ENCODE data around the gene TNPO3.

- TF ChIP-seq, protein P1, sequence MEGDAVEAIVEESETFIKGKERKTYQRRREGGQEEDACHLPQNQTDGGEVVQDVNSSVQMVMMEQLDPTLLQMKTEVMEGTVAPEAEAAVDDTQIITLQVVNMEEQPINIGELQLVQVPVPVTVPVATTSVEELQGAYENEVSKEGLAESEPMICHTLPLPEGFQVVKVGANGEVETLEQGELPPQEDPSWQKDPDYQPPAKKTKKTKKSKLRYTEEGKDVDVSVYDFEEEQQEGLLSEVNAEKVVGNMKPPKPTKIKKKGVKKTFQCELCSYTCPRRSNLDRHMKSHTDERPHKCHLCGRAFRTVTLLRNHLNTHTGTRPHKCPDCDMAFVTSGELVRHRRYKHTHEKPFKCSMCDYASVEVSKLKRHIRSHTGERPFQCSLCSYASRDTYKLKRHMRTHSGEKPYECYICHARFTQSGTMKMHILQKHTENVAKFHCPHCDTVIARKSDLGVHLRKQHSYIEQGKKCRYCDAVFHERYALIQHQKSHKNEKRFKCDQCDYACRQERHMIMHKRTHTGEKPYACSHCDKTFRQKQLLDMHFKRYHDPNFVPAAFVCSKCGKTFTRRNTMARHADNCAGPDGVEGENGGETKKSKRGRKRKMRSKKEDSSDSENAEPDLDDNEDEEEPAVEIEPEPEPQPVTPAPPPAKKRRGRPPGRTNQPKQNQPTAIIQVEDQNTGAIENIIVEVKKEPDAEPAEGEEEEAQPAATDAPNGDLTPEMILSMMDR (IDR thresholded peaks at IDR 0.05) = no peak
- TF ChIP-seq, protein P2, sequence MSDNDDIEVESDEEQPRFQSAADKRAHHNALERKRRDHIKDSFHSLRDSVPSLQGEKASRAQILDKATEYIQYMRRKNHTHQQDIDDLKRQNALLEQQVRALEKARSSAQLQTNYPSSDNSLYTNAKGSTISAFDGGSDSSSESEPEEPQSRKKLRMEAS (IDR thresholded peaks at IDR 0.05; ENCODE audit: low read depth) = no peak
- no peak for TF ChIP-seq SIN3A (IDR thresholded peaks at IDR 0.05; ENCODE audit: borderline replicate concordance, low read depth, low read length)
- TF ChIP-seq POLR2AphosphoS5 (IDR thresholded peaks at IDR 0.05; ENCODE audit: low read depth, low read length) = no peak
Measured at GRCh38 chr7:128915271-128915819, 139.6 kb downstream of the TNPO3 start.

Data from SK-N-SH (cell line).